Epithelial cell of esophagus (primary cell): Measurements from ENCODE around the gene NUMB.

Experiments used
- DNase-seq: peaks from one replicate; pipeline ENCODE4 v3.0.0; 2010; ENCODE audit warnings: low read depth
- H3K4me3 ChIP-seq: 2 replicates; pipeline ENCODE4 v1.5.1; 2011; ENCODE audit warnings: mild to moderate bottlenecking, low read length, control low read depth
- CTCF ChIP-seq: IDR thresholded peaks from 2 replicates; pipeline ENCODE4 v1.5.1; 2011; ENCODE audit warnings: low read depth, mild to moderate bottlenecking, low read length, control low read depth, inconsistent platforms; ENCODE audit not compliant: insufficient read depth; ENCODE audit errors: missing control alignments

Gene NUMB

GRCh38 chr14:73374218-73374617 lies 84.1 kb downstream of the NUMB start:
- no peak overlapping the region for H3K4me3 ChIP-seq
- DNase-seq, result no peak
- no peak for TF ChIP-seq CTCF

- DNase-seq, result no peak
- TF ChIP-seq CTCF, result no peak
- no peak overlapping the region for H3K4me3 ChIP-seq
Measured at GRCh38 chr14:73372529-73372928, 85.8 kb downstream of the NUMB start.

- TF ChIP-seq CTCF, result no peak
- no peak overlapping the region for H3K4me3 ChIP-seq
- DNase-seq, result no peak
Measured at GRCh38 chr14:73370561-73370960, 87.8 kb downstream of the NUMB start.

GRCh38 chr14:73369428-73369827 lies 88.9 kb downstream of the NUMB start:
- no peak for DNase-seq
- no peak for TF ChIP-seq CTCF
- no peak overlapping the region for H3K4me3 ChIP-seq

GRCh38 chr14:73368616-73369015 lies 89.7 kb downstream of the NUMB start:
- H3K4me3 ChIP-seq, result no peak overlapping the region
- no peak for TF ChIP-seq CTCF
- no peak for DNase-seq

GRCh38 chr14:73365727-73366126 lies 92.6 kb downstream of the NUMB start:
- no peak for TF ChIP-seq CTCF
- no peak overlapping the region for H3K4me3 ChIP-seq
- no peak for DNase-seq

- H3K4me3 ChIP-seq, result no peak overlapping the region
- DNase-seq, result no peak
- no peak for TF ChIP-seq CTCF
Measured at GRCh38 chr14:73364559-73364958, 93.8 kb downstream of the NUMB start.
